GM21360 (cell line): ENCODE results near the gene H2AZ2.
"Not testable (repeated sequence)": the region's sequence is repeated elsewhere in the genome, so short reads cannot be mapped to it uniquely, and the experiment has no call there.

Experiments used
- ATAC-seq: cut with Tn5 transposase; IDR thresholded peaks from one replicate; pipeline ENCODE4 v1.9.1; 2021; ENCODE audit warnings: mild to moderate bottlenecking, moderate library complexity; ENCODE audit not compliant: unreplicated experiment

Gene H2AZ2

DNA sequence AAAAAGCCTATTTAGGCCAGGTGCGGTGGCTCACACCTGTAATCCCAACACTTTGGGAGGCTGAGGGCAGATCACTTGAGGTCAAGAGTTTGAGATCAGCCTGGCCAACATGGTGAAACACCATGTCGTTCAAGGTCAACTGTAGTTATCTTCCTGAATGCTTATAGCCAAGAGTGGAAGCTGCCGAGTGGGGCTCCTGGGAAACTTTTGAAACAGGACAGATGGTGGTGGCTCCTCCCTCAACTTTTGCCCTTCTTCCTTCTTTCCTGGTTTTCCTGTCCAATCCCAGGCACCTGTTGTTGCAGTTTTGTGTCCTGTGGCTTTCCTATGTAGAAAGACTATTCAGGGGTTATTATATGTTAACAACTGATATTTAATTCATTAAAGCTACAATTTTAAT, 60.1 kb downstream of the H2AZ2 start:
- no peak for ATAC-seq

DNA sequence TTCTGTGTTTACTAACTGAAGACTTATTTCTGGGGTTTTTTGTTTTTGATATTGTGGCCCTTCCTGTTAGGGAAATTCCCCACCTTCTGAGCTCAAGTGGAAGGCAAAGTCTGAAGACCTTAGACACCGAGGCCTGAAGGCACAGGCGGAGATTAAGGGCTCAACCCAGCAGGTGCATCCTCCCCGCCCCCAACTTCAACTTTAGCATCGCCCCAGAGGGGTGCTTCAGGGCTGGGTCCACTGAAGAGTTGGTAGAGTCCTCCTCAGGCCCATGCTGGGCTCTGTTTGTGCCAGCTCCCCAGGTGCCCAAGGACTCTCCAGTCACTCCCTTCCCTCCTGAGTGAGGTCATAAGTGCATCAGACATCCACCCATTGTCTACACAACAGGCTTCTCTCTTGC, 60.8 kb downstream of the H2AZ2 start:
- ATAC-seq, result no peak

DNA sequence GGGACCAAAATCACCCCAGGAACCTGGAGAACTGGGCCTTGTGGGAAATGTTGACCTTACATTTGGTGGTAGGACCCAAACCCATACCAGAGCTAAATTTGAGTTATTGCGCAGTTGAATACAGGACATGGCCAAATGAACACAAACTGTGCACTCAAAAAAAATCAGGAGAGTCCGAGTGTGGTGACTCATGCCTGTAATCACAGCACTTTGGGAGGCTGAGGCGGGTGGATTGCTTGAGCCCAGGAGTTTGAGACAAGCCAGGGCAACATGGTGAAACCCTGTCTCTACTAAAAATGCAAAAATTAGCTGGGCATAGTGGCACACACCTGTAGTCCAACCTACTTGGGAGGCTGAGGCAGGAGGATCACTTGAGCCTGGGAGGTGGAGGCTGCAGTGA, 62.7 kb downstream of the H2AZ2 start:
- ATAC-seq, result not testable (repeated sequence)

DNA sequence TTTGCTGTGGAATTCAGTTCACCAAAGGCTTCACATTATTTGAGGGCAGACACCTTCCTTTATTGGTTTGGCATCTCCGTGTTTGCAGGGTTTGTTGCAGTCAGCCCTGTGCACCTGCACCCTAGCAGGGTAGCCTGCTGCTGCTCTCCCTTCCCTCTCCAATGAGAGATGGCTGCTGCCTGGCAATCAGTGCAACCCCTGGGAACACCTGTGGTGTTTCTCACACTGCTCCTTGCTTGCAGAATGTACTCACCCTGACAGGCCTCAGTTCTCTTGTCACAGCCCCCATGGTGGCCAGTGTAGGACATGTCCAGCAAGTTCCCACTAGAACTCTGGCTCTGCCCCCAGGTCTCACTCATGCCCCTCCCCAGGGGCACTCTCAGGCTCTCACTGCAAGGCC, 63.5 kb downstream of the H2AZ2 start:
- ATAC-seq, result no peak

DNA sequence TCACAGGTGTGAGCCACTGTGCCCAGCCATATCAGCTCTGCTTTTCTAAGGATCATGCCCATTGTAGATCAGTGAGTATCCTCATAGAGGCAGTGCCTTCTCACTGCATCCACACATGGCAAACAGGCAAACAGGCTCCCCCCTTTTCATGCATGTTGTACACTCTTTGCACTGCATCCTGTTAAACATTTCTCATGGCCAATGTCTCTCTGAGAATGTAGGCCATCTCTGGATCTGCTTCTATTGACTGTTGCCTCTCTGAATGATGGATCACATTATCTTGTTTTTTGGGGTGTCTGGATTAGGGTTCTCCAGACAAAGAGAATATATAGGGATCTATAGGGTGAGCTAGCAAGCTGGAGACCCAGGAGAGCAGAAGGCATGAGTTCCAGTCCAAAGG, 64.5 kb downstream of the H2AZ2 start:
- ATAC-seq, result no peak

DNA sequence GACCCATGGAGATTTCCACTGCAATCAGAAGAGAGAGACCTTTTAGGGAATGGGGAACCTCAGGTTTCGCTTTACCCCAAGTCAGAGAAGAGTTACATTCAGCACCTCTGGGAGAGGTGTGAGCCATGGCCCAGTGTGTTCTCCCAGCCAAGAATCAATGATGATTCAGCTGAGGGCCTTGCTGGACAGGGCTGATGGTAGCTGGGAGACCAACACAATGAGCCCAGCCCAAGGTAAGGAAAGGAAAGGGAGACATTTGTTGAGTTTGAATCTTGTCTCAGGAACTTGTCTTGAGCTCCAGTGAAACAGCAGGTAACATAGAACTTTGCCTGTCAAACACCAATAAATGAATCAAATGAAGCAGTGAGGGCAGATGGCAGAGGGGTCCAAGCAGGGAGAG, 65.4 kb downstream of the H2AZ2 start:
- no peak for ATAC-seq
